ENCODE results near the gene EGFLAM.

The EGFLAM gene

DNA sequence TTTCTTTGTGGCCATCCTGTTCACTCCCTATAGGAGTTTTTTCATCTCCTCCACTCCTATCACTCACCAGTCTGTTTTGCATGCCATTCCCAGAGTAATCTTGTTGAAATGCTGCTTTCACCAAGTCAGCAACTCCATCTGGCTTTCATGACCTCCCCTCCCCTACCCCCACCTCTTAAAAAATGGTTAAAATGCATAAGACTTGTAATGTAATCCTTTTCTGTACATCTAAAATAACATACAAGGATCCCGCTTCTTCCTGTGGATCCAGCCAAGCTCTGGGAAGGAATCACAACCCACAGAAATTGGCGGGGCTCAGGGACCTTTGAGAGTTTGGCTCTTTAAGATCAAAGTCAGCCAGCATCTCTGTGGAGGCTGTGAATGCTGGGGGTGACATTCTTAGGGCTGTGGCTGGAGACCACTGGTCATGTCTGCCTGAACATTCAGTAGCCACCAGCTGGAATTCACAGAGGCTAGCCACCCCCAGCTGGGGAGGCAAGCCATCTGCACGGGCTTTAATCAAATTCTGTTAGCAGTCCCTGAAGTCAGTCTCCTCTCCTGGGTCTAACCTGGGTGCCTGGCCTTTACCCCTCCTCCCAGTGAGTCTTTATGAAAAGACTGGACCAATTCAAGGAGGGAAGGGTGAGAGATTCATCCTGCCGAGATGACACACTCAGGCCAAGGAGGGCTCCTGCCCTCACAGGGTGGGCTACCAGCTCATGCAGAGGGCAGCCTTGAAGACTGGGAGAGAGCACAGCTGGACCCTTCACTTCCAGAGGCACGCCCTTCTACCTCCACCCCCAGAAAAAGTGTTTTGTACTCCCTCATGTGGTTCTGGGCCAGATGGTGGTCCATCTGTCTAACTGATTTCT, 165.2 kb downstream of the EGFLAM start:
- peak; percentile 92 for DNase-seq

DNA sequence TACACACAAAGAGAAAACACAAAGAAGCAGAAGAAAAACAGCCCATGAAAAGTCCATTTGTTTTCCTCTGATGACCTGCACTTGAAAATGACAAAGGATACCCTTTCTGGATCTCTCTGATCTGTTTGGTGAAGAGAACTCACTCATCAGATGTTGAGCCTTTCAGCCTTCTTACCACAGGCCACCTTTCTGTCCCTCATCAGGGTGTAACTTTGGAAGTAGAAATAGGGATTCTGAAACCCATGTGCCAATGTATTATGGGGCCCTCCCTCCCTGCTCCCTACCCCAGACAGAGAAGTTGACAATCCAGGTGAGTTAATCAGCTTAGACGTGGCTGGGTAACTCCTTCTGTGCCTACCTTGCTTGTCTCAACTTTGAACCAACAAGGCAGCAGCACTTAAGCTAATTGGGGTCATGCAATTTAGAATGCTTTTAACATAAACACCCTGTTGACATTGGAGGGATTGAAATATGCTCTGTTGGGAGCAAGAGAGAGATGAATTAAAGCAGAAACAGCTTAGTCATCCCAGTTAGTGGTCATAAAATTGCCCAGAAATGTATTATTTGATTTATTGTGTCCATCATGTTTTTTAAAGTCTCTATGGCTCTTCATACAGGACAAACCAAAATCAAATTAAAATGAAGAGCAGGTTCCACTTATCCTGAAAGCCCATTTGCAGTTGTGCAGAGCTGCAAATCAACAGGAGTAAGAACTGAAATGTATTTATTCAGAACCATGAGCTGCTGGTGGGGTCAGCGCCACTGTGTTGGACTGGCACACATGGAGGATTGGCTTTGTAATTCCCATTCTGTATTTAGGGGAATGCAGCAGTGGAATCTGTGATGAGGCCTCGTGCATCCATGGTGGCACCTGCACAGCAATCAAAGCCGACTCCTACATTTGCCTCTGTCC, 166.0 kb downstream of the EGFLAM start:
- DNase-seq: peak; percentile 92

DNA sequence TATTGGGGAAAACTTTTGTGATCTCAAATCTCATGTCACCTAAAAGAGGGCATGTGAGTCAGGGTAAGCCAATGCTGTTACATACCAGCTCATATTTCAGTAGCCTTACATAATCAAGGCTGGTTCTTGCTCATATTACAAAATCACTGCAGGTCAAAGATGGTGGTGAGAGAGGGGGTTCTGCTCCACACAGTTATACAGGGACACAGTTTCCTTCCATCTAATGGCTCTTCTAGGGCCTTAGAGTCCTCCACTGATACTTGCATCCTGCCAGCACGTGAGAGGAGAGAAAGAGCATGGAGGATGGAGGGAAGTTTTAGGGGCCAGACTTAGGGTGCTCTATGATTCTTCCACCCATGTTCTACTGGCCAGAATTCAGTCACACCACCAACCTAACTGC, 168.1 kb downstream of the EGFLAM start:
- no peak for DNase-seq

DNA sequence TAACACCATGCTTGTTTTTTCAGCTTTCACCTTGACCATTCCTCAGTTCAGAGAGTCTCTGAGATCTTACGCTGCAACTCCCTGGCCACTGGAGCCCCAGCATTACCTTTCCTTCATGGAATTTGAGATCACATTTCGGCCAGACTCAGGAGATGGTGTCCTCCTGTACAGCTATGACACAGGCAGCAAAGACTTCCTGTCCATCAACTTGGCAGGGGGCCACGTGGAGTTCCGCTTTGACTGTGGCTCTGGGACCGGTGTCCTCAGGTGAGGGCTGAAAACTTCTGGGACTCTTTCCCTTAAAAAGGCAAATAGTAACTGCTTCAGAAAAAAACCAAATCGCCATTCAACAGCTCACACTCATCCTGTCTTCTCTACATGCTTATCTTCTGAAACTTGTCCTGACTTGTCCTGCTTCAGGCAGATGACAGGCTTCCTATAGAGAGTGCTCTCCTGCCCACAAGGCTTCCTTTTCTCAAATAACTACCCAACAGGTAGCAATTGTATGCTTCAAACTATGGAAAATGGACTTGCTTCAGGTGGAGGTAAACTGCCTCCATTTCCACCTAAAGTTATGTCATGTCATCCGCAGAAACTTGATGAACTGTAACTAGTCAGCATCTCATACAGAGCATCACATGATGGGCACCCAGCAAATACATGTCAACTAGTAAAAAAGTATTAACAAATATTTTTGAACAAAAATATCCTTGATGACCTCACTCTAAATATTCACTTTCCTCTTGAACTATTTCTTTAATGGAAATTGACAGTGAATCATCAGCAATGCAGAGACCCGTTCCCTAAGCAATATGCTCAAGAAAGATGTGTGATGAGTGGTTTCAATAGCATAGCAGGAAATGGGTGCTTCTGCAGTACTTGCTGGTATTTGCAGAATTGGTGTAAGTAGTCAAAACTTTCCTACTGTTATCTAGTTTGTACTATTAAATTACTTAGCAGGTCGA, 168.9 kb downstream of the EGFLAM start:
- DNase-seq: no peak

DNA sequence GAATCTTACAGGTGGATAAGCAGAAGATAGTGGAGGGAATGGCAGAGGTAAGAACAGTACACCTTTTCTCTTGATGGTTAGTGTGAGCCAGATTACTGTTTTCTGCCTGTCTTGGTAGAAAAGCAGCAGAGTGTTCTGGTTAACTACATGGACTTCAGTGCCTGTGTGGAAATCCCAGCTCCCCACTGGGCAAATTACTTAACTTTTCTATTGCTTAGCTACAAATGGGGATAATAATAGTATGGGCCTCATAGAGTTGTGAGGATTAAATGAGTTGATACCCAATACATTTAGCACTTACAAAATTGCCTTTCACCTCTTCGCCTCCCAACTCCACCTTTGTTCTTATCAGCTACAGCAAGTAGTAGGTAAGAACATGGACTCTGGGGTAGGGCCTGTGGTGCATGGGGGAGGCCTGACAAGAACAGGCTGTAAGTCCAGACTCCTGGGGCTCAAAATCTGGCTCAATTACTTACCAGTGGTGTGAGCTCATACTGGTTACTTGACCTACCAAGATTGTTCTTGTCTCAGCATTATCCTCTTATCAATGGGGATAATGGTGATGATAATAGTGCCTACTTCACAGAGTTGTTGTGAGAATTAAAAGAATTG, 173.0 kb downstream of the EGFLAM start:
- no peak for DNase-seq

DNA sequence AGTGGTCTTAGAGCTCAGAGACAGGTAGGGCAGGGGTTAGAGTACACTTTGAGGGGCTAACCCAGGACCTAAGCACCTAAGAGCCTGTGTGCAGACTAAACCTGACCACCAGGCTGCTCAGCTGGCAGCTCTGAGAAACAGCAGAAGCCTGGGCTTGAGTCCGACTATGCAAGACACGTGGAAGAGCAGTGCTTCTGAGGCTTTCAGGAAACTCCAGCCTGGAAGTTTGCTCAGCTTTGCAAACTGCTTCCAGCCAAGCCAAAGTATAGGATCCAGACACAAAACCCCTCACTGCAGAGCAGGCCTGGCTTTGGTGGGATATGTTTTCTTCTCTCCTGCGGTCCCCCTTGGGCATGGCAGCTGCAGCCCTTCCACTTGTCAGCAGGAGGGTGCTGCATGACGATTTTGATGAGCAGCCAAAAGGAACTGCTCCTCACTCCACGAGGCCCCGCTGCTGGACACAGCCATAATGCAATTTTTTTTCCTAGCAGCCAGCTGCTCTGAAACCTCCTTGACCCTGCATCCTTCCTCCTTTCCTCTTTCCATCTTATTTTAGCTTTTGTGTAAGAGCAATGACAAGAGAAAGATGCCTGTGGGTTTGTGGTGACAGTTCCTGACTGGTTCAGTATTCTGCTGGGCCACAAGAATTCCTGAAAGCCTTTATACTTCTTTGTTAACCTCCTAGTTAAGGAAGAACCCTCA, 175.0 kb downstream of the EGFLAM start:
- no peak for DNase-seq

DNA sequence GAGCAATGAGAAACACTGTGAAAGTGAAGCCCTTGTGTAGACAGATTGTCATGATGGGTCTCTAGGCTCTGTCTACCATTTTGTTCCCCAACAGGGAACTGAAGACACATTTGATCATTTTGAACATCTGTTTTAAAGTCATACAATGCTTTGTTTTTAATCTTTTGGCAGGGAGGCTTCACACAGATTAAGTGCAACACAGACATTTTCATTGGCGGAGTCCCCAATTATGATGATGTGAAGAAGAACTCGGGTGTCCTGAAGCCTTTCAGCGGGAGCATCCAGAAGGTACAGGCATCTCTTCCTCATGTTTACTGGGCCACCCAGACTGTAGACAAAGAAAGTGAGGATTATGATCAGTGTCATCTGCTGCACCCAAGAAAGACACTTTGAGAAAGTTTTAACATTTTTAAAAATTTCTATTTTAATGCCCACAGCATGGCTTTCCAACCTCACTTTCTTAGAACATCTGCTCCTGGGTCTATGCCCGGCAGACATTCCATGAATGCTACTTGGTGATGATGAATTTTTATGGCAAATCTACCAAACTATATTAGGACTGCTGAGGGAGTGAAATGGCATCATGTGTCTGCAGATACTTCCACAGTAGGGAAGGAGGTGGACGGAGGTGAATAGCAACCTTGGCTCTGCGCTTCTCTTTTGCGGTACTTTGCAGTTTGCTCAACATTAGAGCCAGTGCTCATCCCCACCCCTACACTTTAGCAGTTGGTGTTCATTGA, 176.8 kb downstream of the EGFLAM start:
- DNase-seq: no peak

DNA sequence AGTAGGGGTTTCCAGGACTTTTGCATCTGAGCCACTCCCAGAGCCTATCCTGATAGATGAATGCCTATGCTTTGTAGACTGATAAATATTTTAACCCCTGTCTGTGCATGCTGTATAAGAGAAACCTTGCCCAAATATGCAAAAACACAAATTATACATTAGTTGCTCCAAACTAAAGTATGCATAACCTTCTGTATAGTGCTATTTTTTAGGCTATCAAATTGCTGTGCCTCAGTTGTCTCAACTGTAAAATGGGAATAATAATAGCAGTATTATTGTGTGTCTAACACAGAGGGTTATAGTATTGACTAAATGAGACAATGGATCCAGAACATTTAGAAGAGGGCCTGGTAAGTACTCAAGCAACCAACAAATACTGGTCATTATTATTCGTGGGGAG, 180.4 kb downstream of the EGFLAM start:
- no peak for DNase-seq

DNA sequence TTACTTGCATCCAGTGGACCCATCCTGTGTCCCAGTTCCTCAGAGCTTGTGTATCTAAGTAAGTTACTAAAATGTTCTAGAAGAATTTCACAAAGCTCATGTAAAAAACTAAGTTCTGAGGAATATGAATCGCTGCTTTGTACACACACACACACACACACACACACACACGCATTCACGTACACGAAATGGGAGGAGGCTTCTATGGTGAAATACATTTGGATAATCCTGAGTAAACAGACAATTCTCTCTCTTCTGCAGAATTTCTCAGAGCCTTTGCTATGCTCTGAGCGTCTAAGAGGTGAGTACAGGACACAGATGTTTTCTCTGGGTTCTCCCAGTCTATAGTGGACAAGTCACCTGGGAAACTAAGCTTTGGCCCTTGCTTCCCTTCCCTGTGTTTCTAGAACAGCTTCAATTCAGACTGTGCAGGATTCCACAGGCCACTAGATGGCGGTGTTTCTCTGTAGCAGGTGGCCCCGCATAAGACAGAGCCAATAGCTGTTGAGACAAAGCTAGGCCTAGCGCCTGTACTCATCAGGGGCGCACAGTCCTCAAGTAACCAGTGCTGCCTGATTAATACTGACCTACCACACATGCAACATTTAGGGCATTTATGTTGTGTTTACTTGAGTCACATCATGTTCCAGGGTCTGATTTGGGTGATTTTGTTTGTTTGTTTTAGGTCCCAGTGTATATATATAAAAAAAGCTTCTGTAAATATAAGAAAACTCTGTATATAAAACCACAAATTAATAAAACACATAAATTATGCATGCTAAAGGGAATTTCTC, 183.3 kb downstream of the EGFLAM start:
- DNase-seq: peak; percentile 94

DNA sequence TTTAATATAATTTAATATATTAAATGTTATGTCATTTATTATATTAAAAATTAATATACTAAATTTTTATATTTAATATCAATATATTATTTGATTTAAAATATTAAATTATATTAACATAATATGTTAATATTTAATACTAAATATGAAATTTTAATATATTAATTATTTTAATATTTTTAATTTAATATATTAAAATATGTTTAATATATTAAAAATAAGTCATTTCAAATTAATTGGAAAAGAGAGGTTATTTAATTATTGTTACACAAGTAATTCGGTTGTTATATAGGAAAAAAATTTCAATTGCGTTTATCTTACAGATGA, 183.9 kb downstream of the EGFLAM start:
- no peak for DNase-seq

DNA sequence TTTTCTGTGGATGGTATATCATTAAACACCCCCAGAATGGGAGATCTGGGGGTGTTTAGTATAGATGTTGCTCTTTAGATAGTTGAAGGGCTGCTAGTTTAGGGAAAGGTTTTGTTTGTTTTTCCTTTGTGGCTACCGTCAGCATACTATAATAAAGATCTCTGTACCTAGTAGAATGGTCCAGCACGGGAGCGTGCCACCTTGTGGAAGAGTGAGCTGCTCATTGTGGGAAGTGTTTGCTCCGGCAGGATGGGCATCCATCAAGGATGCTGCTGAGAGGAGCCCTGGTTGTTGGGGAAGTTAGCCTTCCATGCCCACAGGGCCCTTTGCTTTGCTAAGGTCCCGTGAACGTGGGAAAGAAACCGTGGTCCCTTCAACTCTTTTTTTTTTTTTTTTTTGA, 185.0 kb downstream of the EGFLAM start:
- DNase-seq: no peak

DNA sequence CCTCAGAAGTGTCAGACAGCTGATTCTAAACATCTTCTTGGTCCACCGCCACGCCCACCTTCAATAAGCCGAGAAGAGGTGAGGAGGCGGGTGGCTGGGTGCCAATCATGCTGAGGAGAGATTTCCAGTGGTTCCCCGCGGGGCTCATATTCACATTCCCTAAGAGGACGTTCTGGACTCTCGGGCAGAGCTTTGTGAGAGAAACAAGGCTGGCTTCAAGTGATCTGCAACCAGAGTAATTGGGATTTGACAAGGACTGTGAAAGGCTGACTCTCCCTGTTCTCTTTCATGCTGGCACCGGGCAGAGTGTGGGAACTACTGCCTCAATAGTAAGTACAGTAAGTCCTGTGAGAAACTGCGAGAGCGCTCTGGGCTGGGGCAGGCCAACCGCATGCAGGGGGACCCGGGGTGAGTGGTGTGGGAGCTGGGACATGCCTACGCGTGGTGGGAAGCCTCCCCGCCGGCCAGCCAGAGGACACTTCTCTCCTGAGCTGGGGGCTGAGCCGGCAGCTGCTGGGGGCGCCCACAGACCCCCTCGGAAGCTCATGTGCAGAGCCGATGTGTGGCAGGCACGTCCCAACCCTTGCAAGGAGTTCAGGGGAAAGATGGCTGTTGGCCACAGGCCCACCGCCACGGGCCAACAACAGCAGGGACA, 187.1 kb downstream of the EGFLAM start:
- DNase-seq: no peak

DNA sequence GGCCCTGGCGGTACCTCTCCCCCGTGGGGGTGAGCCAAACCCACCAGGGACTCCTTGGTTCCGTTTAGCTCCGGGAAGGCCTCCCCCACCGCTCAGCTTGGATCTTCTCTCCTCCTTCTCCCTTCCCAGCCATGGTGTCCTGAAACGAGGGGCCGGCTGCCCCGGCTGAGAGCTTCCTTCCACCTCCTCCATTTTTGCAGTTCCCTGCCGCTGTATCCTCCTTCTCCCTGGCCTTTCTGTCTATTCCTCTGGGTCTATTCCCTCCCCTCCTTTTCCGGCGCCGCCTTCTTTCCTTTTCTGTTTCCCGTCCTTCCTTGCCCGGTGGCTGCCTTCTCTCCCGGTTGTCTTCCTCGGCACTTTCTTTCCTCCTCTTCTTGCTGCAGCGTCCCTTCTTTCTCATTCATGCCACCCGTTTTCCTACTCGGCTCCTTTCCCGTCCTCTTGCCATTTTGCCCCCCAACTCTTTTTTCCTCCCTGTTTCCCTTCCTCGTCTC, 187.7 kb downstream of the EGFLAM start:
- DNase-seq: no peak

DNA sequence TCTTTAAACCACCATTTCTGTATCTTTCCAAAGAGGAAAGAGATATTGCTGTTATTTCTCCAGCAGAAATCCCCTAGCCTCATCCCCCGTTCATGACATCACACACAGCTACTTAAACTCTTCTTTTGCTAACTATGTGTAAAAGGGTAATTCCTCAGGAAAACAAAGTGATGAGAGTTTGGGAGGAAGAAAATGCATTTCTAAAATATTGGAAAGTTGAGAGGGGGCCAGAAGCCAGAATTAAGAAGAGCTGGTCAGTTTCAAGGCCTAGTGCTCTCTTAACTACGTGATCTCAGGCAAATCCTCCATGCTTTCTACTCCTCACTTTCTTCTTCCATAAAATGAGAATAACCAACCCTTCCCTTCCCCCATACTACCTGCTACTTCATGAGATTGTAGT, 188.7 kb downstream of the EGFLAM start:
- no peak for DNase-seq

DNA sequence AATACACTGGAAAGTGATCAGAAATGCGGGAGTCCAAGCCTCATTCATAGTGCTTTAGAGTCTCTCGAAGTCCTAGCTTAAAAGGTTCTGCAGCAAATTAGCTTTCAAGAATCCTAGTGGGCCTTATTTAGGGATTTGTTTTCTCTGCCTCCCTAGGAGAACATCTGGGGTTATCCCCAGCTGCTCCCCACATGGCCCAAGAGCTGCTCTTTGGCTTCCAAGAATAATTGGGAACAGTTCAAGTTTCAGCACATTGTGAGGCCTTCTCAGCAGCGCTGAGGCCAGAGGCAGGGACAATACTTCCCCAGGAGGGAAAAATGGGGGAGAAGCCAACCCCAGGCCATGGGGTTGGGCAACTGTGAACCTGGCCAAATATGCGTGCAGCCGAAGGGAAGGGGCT, 189.4 kb downstream of the EGFLAM start:
- DNase-seq: no peak

DNA sequence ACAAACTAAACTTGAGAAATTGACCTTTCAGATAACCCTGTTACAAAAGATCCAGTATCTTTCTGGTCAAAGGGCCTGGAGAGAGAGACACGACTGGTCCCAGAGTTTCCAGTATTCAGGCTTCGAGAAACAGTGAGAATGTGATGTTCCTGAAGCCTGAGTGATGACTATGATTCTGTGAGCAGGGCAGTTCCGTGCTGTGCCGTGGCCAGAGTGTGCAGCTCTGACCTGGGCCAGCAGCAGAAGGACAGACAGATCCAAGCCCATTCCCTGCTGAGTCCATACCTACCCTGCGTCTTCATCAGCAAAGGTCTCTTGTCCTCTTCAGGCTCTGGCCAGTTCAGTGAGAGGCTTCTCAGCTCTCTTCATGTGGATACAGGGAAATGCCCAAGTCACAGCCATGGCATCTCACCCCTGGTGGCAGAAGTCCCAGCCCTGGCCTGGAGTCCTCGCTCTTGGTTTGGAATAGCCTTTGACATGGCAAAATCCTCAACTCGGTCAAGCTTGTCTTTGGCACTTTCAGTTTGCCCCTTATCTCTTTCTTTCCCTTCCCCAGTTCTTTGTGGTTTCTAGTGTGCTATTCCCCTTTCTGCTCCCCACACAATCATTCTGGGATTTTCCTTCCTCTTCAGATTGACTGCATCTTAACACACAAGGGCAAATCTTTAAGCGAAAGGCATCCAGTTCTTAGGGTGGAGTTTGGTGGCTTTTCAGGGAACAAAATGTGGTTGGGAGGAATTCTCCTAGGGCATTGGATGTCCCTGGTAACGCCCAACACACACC, 190.4 kb downstream of the EGFLAM start:
- no peak for DNase-seq

DNA sequence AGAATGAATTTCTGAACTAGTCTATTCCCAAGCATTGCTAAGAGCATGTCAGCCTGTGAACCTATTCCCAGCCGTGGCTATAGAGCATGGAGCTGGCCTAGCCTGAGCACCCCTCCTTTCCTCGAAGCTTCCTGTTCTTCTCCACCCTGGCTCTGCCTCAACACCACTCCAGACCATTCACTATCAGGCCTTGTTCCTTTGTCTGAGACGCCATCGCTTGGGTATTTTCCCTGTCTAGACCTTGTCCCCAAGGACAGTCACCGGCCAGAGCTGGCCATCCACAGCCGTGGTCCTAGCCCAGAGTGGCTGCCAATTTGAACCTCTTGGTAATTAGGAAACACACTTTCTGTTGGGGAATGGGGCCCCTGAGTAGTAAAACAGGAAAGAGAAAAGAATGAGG, 192.3 kb downstream of the EGFLAM start:
- DNase-seq: no peak

DNA sequence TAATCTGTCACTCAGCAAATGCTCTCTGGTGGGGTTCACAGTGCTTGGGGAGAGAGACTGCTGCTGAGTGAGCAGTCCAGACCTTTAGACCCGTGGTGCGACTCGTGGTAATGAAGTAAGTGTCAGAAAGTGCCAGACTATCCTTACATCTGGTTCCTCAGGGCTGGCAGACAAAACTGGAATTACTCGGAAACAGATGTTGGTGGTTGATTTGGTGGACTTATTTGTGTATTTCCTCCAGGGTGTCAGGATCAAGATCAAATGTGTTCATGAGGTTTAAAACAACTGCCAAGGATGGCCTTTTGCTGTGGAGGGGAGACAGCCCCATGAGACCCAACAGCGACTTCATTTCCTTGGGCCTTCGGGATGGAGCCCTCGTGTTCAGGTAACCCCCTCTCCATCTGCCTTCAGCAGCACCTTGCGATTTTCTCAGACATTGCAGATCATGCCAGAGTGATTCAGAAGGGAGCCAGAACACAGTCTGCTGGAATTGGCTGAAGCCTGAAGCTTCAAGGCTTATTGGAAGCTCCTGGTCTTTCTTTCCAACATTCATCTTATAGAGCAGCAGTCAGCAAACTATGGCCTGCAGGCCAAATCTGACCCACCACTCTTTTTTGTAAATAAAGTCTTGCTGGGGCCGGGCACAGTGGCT, 192.8 kb downstream of the EGFLAM start:
- DNase-seq: no peak

All from NCI-H82 (cell line).